ENCODE data around the gene EPOP.

The EPOP gene

DNA sequence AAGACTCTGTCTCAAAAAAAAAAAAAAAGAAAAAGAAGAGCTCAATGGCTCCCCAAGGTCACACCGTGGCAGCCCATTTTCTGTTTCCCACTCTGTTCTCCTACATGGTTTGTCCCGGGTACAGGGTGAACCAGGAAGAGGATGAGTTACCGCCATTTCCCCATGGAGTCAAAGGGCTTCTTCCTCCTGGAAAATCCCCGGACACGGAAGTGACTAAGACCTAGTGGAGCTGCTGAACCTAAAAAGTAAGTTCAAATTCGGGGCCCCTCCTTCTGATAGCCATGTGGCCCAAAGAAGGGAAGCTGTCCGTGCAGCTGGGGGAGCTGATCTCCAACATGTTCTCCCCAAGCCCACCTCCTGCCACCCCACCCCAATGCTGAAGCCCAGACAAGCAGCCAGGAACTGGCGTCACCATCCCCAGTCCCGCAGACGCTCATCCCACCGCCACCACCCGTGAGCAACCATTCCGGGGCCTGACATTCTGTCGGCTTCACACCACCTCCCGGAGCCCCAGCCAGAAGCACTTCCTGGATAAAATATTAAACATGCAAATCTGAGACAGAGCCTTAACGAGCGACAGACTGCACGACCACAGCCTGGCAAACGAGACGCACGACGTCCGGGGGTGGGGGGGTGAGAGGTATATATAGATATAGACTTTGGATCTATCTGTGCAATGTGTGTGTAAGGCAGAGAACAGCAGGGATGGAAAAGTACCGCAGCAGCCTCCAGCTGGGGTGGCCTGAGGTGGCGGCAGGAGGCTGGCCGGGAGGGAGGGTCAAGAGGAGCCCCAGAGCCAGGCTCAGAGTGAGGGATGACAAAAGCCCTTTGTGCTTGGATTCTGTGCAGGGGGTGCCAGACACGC, 17.6 kb downstream of the EPOP start:
- H3K4me1 ChIP-seq (ENCODE audit: low read length): no peaks in the 10 kb centered on the region
- no peaks in the 10 kb centered on the region for H3K9me3 ChIP-seq (replicated peaks; ENCODE audit: insufficient read depth, low read length)
- no peaks in the 10 kb centered on the region for H3F3A ChIP-seq (ENCODE audit: insufficient read depth, low read length)
- no peak for DNase-seq
- H3K27me3 ChIP-seq (replicated peaks; ENCODE audit: insufficient read depth, low read length): 0 out of 2 replicates have a peak, but pooled peaks cover 5% of the 10 kb centered on the region
- no peaks in the 10 kb centered on the region for H3K9me2 ChIP-seq (replicated peaks; ENCODE audit: insufficient read depth, low read length)
- H3K4me3 ChIP-seq (ENCODE audit: low read length): no peak overlapping the region
- no peak overlapping the region for H3K4me2 ChIP-seq (ENCODE audit: low read depth, low read length)
- H2AFZ ChIP-seq (ENCODE audit: low read length): no peak overlapping the region
- no peaks in the 10 kb centered on the region for H3K79me2 ChIP-seq (ENCODE audit: low read length)
- no peaks in the 10 kb centered on the region for H3K36me3 ChIP-seq (replicated peaks; ENCODE audit: insufficient read depth, low read length)
- TF ChIP-seq, protein P1, sequence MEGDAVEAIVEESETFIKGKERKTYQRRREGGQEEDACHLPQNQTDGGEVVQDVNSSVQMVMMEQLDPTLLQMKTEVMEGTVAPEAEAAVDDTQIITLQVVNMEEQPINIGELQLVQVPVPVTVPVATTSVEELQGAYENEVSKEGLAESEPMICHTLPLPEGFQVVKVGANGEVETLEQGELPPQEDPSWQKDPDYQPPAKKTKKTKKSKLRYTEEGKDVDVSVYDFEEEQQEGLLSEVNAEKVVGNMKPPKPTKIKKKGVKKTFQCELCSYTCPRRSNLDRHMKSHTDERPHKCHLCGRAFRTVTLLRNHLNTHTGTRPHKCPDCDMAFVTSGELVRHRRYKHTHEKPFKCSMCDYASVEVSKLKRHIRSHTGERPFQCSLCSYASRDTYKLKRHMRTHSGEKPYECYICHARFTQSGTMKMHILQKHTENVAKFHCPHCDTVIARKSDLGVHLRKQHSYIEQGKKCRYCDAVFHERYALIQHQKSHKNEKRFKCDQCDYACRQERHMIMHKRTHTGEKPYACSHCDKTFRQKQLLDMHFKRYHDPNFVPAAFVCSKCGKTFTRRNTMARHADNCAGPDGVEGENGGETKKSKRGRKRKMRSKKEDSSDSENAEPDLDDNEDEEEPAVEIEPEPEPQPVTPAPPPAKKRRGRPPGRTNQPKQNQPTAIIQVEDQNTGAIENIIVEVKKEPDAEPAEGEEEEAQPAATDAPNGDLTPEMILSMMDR (IDR thresholded peaks at IDR 0.05; ENCODE audit: low read length): no peak
- no peak for TF ChIP-seq EZH2phosphoT487 (IDR thresholded peaks at IDR 0.05; ENCODE audit: low read length)
- TF ChIP-seq EZH2 (optimal IDR thresholded peaks at IDR 0.05; ENCODE audit: low read depth, low read length): no peak
- H4K20me1 ChIP-seq (ENCODE audit: insufficient read depth, low read length): no peaks in the 10 kb centered on the region
- H3K27ac ChIP-seq (ENCODE audit: low read length): no peak overlapping the region
- H3K9ac ChIP-seq (ENCODE audit: low read length): no peak overlapping the region

DNA sequence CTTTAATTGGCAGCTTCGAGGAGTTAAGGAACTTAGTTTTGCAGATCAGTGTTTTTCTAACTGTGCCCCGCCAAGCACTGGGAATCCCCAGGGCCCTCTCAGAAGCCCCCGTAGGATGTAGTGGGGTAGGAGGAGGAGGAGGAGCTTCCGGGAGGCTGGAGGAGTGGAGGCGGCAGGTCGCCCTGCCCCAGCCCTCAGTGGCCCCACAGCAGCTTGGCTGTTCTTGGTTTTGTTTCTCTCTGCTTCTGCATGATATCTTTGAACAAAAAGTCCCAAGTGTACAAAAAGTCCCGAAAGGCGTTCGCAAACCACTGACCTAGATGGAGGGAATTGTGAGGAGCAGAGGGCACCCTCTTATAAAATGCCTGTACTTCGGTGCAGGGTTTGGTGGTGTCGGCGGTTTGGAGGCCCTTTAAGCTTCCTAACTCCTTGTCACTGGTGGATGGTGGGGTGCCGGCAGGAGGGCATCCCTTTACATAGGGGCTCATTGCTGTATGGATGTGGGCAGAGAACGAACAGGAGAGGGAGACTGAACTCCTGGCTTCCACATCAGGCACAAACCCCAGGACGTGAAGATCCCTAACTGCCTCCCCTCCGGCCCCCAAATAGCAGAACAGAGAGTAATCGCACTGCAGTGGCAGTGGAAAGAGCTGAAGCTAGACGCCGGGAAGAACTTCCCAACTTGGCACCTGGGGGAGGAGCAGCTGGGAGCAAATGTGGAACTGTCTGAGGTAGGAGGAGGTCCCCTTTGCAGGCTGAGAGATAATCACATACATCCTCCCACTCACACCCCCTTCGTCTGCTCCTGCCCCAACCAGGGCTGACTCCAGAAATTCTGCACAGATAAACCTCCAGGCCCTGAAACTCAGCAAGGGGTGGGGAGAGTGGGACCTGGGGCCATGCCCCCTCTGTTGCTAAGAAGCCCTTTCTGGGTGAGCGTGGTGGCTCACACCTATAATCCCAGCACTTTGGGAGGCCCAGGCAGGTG, 20.1 kb downstream of the EPOP start:
- no peak overlapping the region for H3K9ac ChIP-seq (ENCODE audit: low read length)
- H3K4me3 ChIP-seq (ENCODE audit: low read length): no peak overlapping the region
- no peaks in the 10 kb centered on the region for H3F3A ChIP-seq (ENCODE audit: insufficient read depth, low read length)
- no peak overlapping the region for H3K27ac ChIP-seq (ENCODE audit: low read length)
- peak overlapping the region; percentile 27; the same call in 1 of the 2 replicates for H3K4me2 ChIP-seq (ENCODE audit: low read depth, low read length)
- H2AFZ ChIP-seq (ENCODE audit: low read length): peak overlapping the region; percentile 31; the same call in 1 of the 2 replicates
- H3K9me3 ChIP-seq (replicated peaks; ENCODE audit: insufficient read depth, low read length): no peaks in the 10 kb centered on the region
- no peaks in the 10 kb centered on the region for H3K36me3 ChIP-seq (replicated peaks; ENCODE audit: insufficient read depth, low read length)
- H3K27me3 ChIP-seq (replicated peaks; ENCODE audit: insufficient read depth, low read length): 0 out of 2 replicates have a peak, but pooled peaks cover 5% of the 10 kb centered on the region
- TF ChIP-seq EZH2 (optimal IDR thresholded peaks at IDR 0.05; ENCODE audit: low read depth, low read length): no peak
- no peak for TF ChIP-seq EZH2phosphoT487 (IDR thresholded peaks at IDR 0.05; ENCODE audit: low read length)
- TF ChIP-seq, protein P1 (IDR thresholded peaks at IDR 0.05; ENCODE audit: low read length): no peak
- DNase-seq: no peak
- no peaks in the 10 kb centered on the region for H3K79me2 ChIP-seq (ENCODE audit: low read length)
- no peaks in the 10 kb centered on the region for H3K4me1 ChIP-seq (ENCODE audit: low read length)
- no peaks in the 10 kb centered on the region for H3K9me2 ChIP-seq (replicated peaks; ENCODE audit: insufficient read depth, low read length)
- H4K20me1 ChIP-seq (ENCODE audit: insufficient read depth, low read length): no peaks in the 10 kb centered on the region

DNA sequence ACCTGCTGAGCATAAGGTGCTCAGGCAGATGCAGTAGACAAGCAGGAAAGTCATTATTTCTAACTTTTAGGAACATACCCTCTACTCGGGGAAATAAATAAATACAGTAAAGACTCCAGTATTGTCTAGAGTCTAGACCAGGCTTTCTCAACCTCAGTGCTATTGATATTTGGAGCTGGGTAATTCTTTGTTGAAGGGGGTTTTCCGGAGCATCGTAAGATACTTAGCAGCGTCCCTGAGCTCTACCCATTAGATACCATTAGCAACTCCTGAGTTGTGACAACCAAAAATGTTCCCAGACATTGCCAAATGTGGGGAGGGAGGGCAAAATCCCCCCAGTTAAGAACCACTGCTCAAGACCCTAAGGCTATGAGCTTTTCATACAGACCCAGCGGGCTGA, 21.1 kb downstream of the EPOP start:
- Histone ChIP-seq H2AFZ (ENCODE audit: low read length) (no peak overlapping the region), H3K27me3 (replicated peaks; ENCODE audit: insufficient read depth, low read length) (0 out of 2 replicates have a peak, but pooled peaks cover 5% of the 10 kb centered on the region), H3K27ac (ENCODE audit: low read length) (no peak overlapping the region), H3K9me2 (replicated peaks; ENCODE audit: insufficient read depth, low read length) (no peaks in the 10 kb centered on the region), H3K36me3 (replicated peaks; ENCODE audit: insufficient read depth, low read length) (no peaks in the 10 kb centered on the region), H3K4me1 (ENCODE audit: low read length) (no peaks in the 10 kb centered on the region), H3K9ac (ENCODE audit: low read length) (no peak overlapping the region), H3K9me3 (replicated peaks; ENCODE audit: insufficient read depth, low read length) (no peaks in the 10 kb centered on the region), H3K79me2 (ENCODE audit: low read length) (no peaks in the 10 kb centered on the region), H3F3A (ENCODE audit: insufficient read depth, low read length) (no peaks in the 10 kb centered on the region), H3K4me3 (ENCODE audit: low read length) (no peak overlapping the region), H3K4me2 (ENCODE audit: low read depth, low read length) (no peak overlapping the region), H4K20me1 (ENCODE audit: insufficient read depth, low read length) (no peaks in the 10 kb centered on the region)
- DNase-seq: no peak
- TF ChIP-seq EZH2 (optimal IDR thresholded peaks at IDR 0.05; ENCODE audit: low read depth, low read length): no peak
- no peak for TF ChIP-seq EZH2phosphoT487 (IDR thresholded peaks at IDR 0.05; ENCODE audit: low read length)
- TF ChIP-seq, protein P1 (IDR thresholded peaks at IDR 0.05; ENCODE audit: low read length): no peak
